AML-193 (cell line): ENCODE data around the gene ADAMTS3.
A peak's percentile ranks its signal among the peaks of the same experiment; 100 is the strongest.
"Not testable (repeated sequence)": the region's sequence is repeated elsewhere in the genome, so short reads cannot be mapped to it uniquely, and the experiment has no call there.

Experiments
- DNase-seq, 2 experiments: peaks; one replicate each; lab custom pipeline; 2025; lab: John Stamatoyannopoulos, UW

ADAMTS3 gene

DNA sequence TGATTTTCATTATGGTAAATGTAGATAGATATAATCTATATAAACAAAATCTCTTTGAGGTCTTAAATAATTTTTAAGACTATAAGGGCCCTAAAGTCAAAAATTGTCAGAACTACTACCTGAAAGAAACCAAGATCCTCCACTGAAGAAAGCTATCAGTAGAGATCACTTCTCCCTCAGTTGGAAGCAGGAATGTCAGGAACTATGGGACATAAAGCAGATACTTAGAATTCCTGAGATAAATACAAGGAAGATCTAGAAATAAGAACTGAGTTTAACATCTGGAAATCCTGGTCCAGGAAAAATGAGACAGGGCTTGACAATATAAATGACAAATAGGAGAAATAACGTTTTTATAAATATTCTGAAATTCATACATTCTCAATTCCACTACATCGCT is 97.2 kb downstream of the ADAMTS3 start:
- no peak for DNase-seq

DNA sequence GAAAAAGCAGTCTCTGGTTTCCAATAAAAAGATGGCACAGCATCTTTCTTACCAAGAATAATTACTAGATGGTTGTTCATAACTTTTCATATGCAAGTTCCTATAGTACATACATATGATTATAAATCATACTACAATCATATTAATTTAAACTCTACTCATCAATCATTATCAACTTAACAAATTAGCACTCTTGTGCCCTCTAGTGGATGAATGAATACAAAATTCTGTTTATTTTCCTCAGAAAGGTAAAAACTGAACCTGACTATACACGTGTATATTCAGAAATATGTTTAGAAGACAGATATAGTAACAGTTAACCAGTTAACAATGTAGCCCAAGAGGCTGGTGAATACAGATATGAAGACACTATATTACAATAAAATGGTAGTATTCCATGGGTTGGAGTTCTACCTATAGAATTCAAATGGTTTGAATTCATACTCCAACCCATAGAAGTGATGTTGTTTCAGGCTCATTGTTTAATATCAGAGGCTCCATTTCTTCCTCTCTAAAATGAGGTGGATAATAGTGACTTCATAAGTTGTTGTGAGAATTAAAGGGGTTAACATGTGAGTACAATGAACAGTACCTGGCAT is 100.0 kb downstream of the ADAMTS3 start:
- DNase-seq = peak; percentile 6 to 15

DNA sequence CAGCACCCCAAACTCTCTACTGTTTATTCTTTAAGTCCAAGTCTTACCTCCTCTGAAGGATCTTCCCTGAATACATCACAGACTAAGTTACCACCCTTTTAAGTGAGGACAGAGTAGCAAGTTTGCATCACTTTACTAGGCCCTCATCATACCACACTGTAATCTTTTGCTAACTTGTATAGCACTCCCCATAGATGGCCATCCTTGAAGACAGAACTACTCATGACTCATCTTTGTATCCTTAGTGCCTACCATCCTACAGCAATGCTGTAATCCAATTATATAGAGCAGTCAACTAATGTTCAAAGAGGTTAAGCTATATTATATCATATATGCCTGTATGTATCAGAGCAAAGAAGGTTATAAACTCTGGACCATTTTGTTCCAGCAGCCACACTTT is 101.4 kb downstream of the ADAMTS3 start:
- no peak for DNase-seq

DNA sequence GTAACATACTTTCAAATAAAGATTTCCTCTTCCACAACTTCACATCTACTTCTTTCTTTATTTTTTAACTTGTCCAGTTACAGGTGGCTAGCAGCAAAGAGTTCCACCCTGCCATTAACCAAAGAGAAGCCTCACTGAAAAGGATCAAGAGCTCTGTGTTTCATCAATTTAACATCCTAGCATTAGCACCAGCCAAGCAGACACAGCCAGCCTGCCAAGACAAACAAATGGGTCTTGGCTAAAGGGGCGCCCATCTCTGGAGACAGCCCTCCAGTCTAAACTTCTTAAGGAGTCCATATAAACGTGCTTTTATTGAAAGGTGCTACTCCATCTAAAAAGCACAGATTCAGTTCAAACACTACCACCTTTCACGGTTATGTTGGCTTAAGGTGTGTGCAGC is 105.3 kb downstream of the ADAMTS3 start:
- DNase-seq = no peak

DNA sequence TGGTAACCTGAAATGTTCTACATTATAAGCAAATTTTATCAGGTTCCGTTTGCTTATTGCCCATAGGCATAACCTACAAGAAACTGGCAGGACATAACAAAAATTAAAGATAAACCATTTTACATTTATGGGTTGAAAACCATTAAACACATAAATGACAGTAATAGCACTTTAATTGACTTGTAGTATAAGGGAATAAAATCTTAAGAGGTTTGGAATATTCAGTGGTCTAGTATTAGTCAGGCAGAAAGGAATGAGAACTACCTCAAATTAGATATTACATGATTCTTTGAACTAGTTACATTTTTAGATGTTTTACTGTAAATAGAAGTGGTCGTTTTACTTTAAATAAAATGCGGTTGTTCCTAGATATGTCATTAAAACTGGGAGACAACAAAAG is 111.9 kb downstream of the ADAMTS3 start:
- DNase-seq = no peak

DNA sequence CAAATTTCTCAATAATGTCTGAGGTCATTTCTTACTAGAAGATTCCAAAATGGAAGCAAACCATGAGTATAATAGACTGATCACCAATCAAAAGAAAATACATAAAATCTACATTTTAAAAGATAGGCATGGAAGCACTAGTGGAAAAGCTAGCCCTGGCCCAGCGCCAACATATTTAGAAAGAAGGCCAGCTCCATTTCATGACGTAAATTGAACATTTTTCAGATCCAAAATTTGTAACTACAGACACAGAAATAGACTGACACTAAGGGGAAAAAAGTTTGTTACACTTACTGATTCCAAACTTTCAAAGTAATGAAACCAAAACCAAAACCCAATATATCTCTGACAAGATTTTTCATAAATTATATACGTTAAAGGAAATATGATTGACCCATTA is 117.7 kb downstream of the ADAMTS3 start:
- no peak for DNase-seq

DNA sequence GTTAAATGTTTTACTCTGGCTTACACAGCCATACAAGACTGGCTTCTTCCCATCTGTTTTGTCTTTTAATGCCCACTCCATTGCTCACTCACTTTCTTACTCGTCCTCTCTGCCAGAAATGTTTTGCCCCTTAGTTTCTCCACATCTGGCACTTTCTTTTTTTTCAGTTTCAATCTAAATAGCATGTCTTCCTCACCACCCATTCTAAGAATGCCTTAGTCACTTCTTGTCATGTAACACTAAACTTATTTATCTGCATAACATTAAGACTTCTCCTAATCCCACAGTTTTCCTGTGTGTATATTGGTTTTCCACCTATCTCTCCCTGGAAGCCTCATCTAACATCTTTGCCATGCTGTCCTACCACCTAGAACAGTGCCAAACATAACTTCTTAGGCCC is 119.3 kb downstream of the ADAMTS3 start:
- no peak for DNase-seq

DNA sequence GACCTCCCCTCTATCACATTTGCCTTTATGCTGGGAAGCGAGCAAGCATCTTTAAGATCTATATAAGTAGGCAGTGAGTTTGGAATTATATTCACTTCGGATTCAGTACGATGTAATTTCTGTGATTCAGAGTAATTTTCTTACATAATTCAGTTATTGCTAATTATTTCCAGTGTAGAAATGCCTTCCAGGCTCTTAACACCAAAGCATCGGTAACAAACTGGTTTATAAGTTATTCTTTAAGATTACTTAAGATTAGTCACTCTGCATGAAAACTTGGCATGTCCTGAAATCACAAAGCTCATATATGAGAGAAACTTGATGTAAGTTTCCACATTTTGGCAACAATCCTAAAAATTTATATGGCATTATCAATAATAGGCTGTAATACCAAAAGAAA is 120.8 kb downstream of the ADAMTS3 start:
- DNase-seq = no peak

DNA sequence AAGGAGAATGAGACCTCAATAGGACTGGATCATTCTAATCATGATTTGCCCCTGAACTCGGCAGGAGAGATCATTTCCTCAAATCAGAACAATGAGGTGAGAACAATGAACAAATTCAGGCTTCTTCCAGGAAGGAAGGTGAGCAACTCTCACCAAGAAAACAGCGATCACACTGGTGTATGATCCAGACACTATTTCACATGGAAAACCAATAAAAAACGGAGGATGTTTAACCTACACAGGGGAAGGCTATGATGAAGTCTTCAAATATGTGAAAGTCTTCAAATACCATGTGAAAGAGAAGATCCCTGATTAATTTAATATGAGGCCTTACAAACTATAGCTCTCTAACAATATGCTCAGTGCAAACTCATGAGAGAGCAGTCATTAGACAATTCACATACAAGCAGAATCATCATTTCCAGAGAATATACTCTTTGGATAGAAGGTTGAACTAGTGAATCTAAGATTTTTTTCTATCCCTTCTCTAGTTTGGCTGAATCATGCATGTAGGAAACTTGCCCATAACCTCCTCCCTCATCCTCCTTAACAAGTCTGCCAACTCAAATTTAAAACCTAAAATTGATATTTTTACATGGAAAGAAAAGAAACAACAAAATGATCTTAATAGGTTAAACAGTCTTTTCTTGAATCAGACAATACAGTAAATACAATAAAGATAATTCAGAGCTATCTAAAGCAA is 122.5 kb downstream of the ADAMTS3 start:
- DNase-seq = no peak

DNA sequence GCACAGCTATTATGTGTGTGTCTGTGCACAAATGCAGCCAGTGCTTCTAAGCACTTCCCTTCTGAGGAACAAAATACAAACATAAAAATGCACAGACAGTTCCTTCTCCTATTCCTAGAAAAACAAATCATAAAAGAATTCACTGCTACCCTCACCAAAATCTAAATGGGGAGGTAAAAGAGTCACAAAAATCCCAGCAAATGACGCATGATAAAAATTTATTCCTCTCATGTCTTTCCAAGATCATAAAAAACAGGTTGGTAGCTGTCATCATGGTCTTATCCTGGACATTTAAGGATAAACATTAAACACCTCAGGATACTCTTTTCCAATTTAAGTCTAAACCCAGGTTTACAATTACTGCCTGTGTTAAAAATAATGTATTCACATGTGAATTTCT is 124.9 kb downstream of the ADAMTS3 start:
- no peak for DNase-seq

DNA sequence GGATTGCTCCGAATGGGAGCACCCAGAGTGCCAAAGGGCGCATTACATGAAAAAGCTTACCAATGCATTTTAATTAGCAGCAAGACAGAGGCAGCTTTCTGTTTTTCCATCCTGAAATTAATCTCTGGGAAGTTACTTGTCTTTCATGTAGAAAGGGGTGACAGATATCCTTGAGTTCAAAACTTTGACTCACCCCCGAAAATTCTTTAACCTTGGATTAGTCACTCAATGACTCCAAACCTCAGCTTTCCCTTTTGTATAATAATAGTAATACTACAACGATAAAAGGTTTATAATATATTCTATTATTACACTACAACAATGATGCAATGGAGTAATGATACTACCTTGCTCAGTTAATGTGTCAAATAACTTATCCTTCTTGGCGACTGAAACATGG is 126.3 kb downstream of the ADAMTS3 start:
- DNase-seq = no peak

DNA sequence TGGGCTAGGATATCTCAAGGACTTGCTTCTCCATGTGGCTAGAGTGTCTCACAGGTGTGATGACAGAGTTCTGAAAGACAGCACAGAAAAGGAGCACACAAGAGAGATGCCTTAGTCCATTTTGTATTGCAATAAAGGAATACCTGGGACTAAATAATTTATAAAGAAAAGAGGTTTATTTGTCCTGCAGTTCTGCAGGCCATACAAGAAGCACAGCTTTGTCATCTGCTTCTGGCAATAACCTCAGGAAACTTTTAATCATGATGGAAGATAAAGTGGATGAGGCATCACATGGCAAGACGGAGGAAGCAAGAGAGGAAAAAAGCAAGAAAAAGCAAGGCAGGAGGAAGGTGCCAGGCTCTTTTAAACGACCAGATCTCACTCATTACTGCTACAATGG is 126.9 kb downstream of the ADAMTS3 start:
- no peak for DNase-seq

DNA sequence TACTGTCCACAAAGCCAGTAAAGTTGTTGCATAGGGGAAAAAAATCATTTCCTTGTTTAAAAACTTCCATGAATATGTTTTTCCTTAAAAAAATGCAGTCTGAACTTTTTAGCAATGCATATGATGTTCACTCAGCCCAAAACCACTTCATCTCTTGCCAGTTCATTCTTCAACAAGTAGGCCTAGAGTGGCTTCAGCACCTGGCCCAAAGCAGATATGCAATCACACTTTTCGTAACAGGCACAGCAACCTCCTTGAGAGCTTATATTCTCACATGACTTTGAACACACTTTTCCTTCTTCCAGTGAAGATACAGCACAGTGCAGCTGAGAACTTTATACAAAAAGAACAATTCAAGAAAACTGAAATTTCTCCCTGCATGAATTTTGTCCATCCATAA is 128.6 kb downstream of the ADAMTS3 start:
- no peak for DNase-seq

DNA sequence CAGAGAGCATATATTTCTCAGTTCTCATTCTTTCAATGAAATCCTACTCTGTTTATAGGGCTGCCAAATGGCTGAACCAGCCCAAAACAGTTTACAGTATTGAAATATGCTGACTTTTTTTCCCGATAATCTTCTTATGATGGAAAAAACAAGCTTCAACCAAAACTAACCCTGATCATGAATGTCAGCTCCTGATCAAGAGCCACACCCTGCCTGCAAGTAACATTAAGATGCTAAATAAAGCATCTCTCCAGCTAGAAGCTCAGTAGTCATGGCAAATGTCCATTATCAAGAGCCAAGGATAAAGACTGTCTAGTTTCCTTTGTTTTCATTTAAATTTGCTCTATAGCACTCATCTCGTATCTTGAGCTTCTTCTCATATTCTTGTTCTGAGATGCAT is 136.0 kb downstream of the ADAMTS3 start:
- DNase-seq = no peak

DNA sequence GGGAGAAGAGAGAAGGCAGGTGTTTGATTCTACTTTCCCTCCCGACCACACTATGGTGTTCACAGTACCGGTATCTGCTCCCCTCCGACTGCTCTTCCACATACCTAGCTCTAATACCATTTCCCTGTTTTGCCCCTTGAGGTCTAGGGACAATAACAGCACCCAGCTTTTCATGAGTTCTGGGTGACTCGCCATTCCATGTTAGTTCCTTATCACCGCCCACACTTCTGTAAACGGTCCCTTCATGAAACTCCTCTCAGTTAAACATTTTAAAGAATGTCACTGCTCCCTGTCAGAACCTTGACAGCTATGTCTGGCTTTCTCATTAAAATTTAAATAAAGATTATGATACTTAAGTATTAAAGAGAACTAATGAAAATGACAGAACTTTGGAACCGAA is 136.7 kb downstream of the ADAMTS3 start:
- no peak for DNase-seq

DNA sequence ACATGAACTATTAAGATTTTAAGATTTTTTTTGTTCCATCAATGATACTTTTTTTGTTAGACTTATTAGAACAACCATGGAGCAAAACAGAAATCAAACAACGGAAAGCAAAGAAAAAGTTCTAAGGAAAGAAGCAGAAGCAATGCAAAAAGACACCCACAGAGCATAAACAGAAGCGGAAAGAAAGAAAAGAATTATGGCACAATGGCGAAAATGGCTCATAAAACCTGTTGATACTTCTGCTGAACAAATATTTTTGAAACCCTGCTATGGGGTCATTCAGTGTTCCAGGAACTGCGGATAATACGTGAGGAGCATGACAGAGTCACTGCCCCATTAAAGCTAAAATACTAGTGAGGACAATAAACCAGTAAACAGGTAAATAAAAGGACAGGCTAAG is 138.0 kb downstream of the ADAMTS3 start:
- DNase-seq = no peak

DNA sequence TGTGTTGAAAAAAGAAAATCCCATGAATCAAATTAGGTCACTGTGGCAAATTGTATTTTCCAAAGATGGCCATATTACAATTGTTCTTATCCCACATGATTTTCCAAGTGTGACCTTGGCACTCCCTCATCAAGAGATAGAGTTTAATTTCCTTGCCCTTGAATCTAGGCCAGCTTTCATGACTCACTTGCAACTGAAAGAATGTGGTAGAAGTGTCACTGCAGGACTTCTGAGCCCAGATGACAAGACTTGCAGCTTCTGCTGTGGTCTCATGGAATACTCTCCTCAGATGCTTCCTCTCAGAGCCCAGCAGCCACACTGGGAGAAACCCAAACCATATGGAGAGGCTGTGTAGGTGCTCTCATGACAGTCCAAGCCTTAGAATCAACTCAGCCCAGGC is 139.0 kb downstream of the ADAMTS3 start:
- no peak for DNase-seq

DNA sequence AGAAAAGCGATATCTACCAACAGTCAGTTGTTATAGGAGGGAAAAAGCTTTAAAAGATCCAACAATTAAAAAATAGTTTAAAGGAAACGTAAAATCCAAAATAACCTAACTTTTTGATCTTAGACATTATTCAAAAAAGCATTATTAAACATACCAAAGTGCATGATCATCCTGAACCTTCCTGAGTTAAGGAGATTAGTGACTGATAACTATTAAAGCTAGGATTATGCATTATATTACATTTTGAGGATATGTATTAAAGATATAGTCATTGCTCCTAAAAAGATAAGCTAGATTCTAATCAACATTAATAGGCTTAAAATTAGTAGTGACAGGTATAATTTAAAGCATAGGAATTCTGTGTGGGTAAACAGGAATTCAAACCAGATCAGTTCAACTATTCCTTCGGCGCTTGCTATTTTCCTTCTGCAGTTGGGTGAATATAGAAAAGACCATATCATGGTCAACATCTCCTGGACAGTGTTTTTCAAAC is 139.6 kb downstream of the ADAMTS3 start:
- DNase-seq = no peak

DNA sequence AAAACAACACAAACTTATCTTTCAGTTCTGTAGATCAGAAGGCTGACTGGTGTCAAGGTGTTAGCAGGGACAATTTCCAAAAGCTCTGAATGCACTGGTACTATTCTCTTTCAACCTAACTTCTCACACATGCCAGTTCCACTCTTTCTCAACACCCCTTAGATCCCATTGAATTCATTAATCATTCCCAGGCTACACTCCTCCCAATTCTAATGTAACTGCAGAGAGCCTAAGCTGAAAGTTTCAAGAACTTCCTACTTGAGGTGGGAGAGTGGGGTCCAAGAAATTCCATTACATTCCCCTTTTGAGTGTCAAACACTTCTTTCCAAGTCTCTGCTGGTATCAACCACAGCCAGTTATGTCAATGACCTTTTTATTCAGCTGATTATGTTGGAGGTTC is 142.0 kb downstream of the ADAMTS3 start:
- no peak for DNase-seq

DNA sequence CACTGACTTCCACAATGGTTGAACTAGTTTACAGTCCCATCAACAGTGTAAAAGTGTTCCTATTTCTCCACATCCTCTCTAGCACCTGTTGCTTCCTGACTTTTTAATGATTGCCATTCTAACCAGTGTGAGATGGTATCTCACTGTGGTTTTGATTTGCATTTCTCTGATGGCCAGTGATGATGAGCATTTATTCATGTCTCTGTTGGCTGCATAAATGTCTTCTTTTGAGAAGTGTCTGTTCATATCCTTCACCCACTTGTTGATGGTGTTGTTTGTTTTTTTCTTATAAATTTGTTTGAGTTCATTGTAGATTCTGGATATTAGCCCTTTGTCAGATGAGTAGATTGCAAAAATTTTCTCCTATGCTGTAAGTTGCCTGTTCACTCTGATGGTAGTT is 143.1 kb downstream of the ADAMTS3 start:
- not testable (repeated sequence) for DNase-seq

DNA sequence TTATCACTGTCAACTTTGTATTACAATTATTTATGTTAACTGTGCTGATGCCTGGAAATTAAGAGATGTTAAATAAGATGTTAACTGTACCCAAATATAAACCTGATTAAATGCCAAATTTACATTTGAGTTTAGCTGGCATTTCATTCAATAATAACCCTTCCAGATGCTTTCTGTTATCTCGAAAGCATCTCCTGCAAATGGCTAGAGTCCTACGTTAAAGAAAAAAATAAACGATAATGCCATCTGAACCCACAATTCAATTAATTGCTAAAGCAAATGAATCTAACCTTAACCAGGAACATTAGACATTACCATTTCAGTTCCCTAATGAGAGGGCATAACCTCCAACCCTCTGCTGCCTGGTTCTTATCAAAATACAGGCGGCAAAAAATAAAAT is 145.0 kb downstream of the ADAMTS3 start:
- DNase-seq = no peak

DNA sequence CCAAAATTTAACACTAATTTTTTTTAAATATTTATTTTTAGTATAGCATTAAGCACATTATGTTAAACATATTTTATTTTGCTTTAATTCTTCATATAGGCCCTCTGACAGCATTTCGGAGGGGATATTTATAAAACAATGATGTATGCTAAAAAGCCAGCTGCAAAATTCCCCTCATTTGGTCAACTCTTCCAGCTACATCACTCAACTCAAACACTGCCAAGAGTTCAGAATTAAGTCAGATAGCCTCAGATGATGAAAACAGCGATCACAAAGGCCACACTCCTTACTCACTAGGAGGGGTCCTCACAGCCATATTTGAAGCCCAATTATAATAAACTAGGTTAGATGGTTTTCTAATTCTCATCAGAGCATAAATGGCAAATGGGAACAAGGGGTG is 146.6 kb downstream of the ADAMTS3 start:
- no peak for DNase-seq

DNA sequence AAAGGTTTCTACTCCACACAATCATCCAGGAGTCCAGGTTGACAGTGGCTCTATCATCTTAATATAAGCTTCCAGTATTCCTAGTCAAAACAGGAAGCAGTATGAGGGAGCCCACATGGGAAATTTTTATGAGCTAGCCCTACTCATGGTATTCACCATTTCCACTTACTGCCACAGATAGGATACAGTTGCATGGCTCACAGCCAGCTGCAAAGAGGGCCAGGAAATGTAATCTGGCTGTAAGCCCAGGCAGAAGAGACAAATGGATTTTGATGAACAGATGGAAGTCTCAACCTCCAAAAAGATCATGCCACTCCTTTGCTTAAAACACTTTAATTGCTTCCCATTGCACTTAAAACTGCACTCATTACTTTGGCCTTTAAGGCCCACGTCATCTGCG is 150.6 kb downstream of the ADAMTS3 start:
- no peak for DNase-seq

DNA sequence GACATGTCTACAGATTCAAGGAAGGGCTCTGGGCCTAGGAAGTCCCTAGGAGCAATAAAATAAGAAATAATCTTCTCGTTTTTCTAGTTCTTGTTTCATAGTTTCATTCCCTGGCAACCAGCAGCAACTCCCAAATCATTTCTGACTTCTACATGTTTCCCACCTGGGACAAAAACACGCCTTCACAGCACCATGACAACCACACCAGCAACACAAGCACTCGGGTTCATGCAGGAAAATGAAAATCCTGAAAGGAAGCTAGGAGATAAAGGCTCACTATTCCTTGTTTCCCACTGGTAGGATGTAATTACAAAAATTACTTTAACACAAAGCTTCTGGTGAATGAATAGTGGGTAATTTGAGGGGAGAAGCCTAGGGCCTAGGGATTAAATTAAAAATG is 158.9 kb downstream of the ADAMTS3 start:
- DNase-seq = no peak
